ENCODE data around the gene NR6A1. TPM values are rescaled to one million over a fixed set of nuclear protein-coding genes. Genes with fewer than 3 reads are reported as not detected.

Gene NR6A1
- total RNA-seq, 1 experiment from 2014 or later = 0.91 TPM

- CTCF ChIA-PET = interaction anchor here (0.6 to 8.6 kb wide), 14 partner anchors 9 to 149 kb away, joined by 3 to 228 read pairs (median 5); no protein-coding TSS in a partner anchor
- no peaks in the 10 kb centered on the region for H3K4me1 Mint-ChIP-seq (ENCODE audit: insufficient read depth, unreplicated experiment)
These were observed 155.9 kb downstream of the NR6A1 start for GRCh38 chr9:124615100-124615742.

GRCh38 chr9:124613849-124614248, 157.3 kb downstream of the NR6A1 start:
- ChIA-PET POLR2A (interaction anchor here (1.0 kb wide), 2 partner anchors 47 to 124 kb away, joined by 3 read pairs; no protein-coding TSS in a partner anchor), CTCF (interaction anchor here (1.0 to 8.6 kb wide), 7 partner anchors 13 to 151 kb away, joined by 3 to 228 read pairs (median 5); no protein-coding TSS in a partner anchor)
- no peaks in the 10 kb centered on the region for H3K9me3 Mint-ChIP-seq (ENCODE audit: unreplicated experiment)
- no peak for DNase-seq (ENCODE audit: unreplicated experiment)
- no peaks in the 10 kb centered on the region for H3K36me3 Mint-ChIP-seq (ENCODE audit: insufficient read depth, unreplicated experiment)
- no peak for TF ChIP-seq CTCF (IDR thresholded peaks at IDR 0.05; ENCODE audit: unreplicated experiment)
- no TSS peak for BruUV-seq (replicated peaks)
- no peaks in the 10 kb centered on the region for H3K4me1 Mint-ChIP-seq (ENCODE audit: insufficient read depth, unreplicated experiment)
- no peaks in the 10 kb centered on the region for H3K27me3 Mint-ChIP-seq (ENCODE audit: insufficient read depth, unreplicated experiment)
- no peak overlapping the region for H3K27ac Mint-ChIP-seq (ENCODE audit: low read depth, unreplicated experiment)
- no peak overlapping the region for H3K4me3 Mint-ChIP-seq (ENCODE audit: unreplicated experiment)
- intact Hi-C loops (cut with micrococcal nuclease) = no loop called here

More at GRCh38 chr9:124615100-124615742, 155.9 kb downstream of the NR6A1 start:
- no peak for TF ChIP-seq CTCF (IDR thresholded peaks at IDR 0.05; ENCODE audit: unreplicated experiment)
- H3K4me3 Mint-ChIP-seq (ENCODE audit: unreplicated experiment) = no peak overlapping the region
- no peak for DNase-seq (ENCODE audit: unreplicated experiment)
- H3K27me3 Mint-ChIP-seq (ENCODE audit: insufficient read depth, unreplicated experiment) = no peaks in the 10 kb centered on the region
- intact Hi-C loops (cut with micrococcal nuclease) = no loop called here
- no peak overlapping the region for H3K27ac Mint-ChIP-seq (ENCODE audit: low read depth, unreplicated experiment)
- no peaks in the 10 kb centered on the region for H3K9me3 Mint-ChIP-seq (ENCODE audit: unreplicated experiment)
- POLR2A ChIA-PET = interaction anchor here (0.7 to 1.2 kb wide), 4 partner anchors 13 to 64 kb away, joined by 3 to 5 read pairs (median 4); no protein-coding TSS in a partner anchor
- no peaks in the 10 kb centered on the region for H3K36me3 Mint-ChIP-seq (ENCODE audit: insufficient read depth, unreplicated experiment)
- BruUV-seq (replicated peaks) = no TSS peak

- ChIA-PET CTCF (interaction anchor here (1.3 to 8.6 kb wide), 3 partner anchors 9 to 100 kb away, joined by 3 to 228 read pairs (median 39); no protein-coding TSS in a partner anchor), POLR2A (interaction anchor here (0.7 kb wide), 1 partner anchor 49 kb away, joined by 3 read pairs; no protein-coding TSS in a partner anchor)
- no peak for TF ChIP-seq CTCF (IDR thresholded peaks at IDR 0.05; ENCODE audit: unreplicated experiment)
- Mint-ChIP-seq H3K36me3 (ENCODE audit: insufficient read depth, unreplicated experiment) (no peaks in the 10 kb centered on the region), H3K9me3 (ENCODE audit: unreplicated experiment) (no peaks in the 10 kb centered on the region), H3K4me1 (ENCODE audit: insufficient read depth, unreplicated experiment) (no peaks in the 10 kb centered on the region), H3K27me3 (ENCODE audit: insufficient read depth, unreplicated experiment) (no peaks in the 10 kb centered on the region), H3K27ac (ENCODE audit: low read depth, unreplicated experiment) (no peak overlapping the region), H3K4me3 (ENCODE audit: unreplicated experiment) (no peak overlapping the region)
- intact Hi-C loops (cut with micrococcal nuclease) = no loop called here
- no TSS peak for BruUV-seq (replicated peaks)
- DNase-seq (ENCODE audit: unreplicated experiment) = no peak
These were observed 160.0 kb downstream of the NR6A1 start for GRCh38 chr9:124611106-124611505.

GRCh38 chr9:124606027-124606426, 165.1 kb downstream of the NR6A1 start:
- Mint-ChIP-seq H3K36me3 (ENCODE audit: insufficient read depth, unreplicated experiment) (no peaks in the 10 kb centered on the region), H3K4me1 (ENCODE audit: insufficient read depth, unreplicated experiment) (peaks cover 15% of the 10 kb centered on the region), H3K27ac (ENCODE audit: low read depth, unreplicated experiment) (no peak overlapping the region), H3K27me3 (ENCODE audit: insufficient read depth, unreplicated experiment) (no peaks in the 10 kb centered on the region), H3K9me3 (ENCODE audit: unreplicated experiment) (no peaks in the 10 kb centered on the region), H3K4me3 (ENCODE audit: unreplicated experiment) (no peak overlapping the region)
- no peak for TF ChIP-seq CTCF (IDR thresholded peaks at IDR 0.05; ENCODE audit: unreplicated experiment)
- ChIA-PET CTCF (interaction anchor here (0.6 to 8.3 kb wide), 7 partner anchors 8 to 246 kb away, joined by 3 to 60 read pairs (median 3); no protein-coding TSS in a partner anchor), POLR2A (interaction anchor here (1.0 kb wide), 1 partner anchor 11 kb away, joined by 4 read pairs; no protein-coding TSS in a partner anchor)
- intact Hi-C loops (cut with micrococcal nuclease) = no loop called here
- no peak for DNase-seq (ENCODE audit: unreplicated experiment)
- BruUV-seq (replicated peaks) = no TSS peak
